Neural cell (in vitro differentiated cells): Measurements from ENCODE around the gene CTDNEP1. TPM values are rescaled to one million over a fixed set of nuclear protein-coding genes. Genes with fewer than 3 reads are reported as not detected.

Source experiments
- H2AFZ ChIP-seq: fragments of 200-600, 300-800 bp; sonication (generic), shearing (Covaris generic); 2 replicates; pipeline ENCODE4 v1.6.0; 2014; ENCODE audit warnings: low read depth, mild to moderate bottlenecking, antibody characterized with exemption, low read length, moderate library complexity
- H3F3A ChIP-seq: fragments of 200-600 bp; shearing (Covaris generic); 2 replicates; pipeline ENCODE4 v1.6.1; 2016; ENCODE audit warnings: mild to moderate bottlenecking, moderate library complexity, mixed read lengths, antibody characterized with exemption, low read length; ENCODE audit not compliant: insufficient read depth, poor library complexity, severe bottlenecking
- H3K27ac ChIP-seq: fragments of 200-600, 300-800 bp; sonication (generic), shearing (Covaris generic); 2 replicates; pipeline ENCODE4 v1.5.1; 2014; ENCODE audit warnings: mild to moderate bottlenecking, low read length, moderate library complexity
- H3K27me3 ChIP-seq: fragments of 300-800, 200-600 bp; sonication (generic), shearing (Covaris generic); 2 replicates; pipeline ENCODE4 v1.6.0; 2014; ENCODE audit warnings: mild to moderate bottlenecking, low read depth, low read length, moderate library complexity; ENCODE audit not compliant: insufficient read depth
- H3K36me3 ChIP-seq: fragments of 300-800, 200-600 bp; sonication (generic), shearing (Covaris generic); 2 replicates; pipeline ENCODE4 v1.5.1; 2014; ENCODE audit warnings: mild to moderate bottlenecking, antibody characterized with exemption, low read length, moderate library complexity; ENCODE audit not compliant: insufficient read depth
- H3K4me2 ChIP-seq: fragments of 300-800, 200-600 bp; sonication (generic), shearing (Covaris generic); 2 replicates; pipeline ENCODE4 v1.6.0; 2014; ENCODE audit warnings: mild to moderate bottlenecking, low read length
- H3K4me3 ChIP-seq: fragments of 300-800, 200-600 bp; sonication (generic), shearing (Covaris generic); 2 replicates; pipeline ENCODE4 v1.5.1; 2014; ENCODE audit warnings: mild to moderate bottlenecking, low read length, moderate library complexity
- H3K79me2 ChIP-seq: fragments of 200-600 bp; shearing (Covaris generic); replicated peaks from 2 replicates; pipeline ENCODE4 v1.6.0; 2014; ENCODE audit warnings: mild to moderate bottlenecking, low read length, moderate library complexity; ENCODE audit not compliant: insufficient read depth
- H3K9ac ChIP-seq: fragments of 300-800, 200-600 bp; sonication (generic), shearing (Covaris generic); 2 replicates; pipeline ENCODE4 v1.6.1; 2016; ENCODE audit warnings: mild to moderate bottlenecking, low read length, mixed read lengths
- H3K9me2 ChIP-seq: fragments of 200-600 bp; shearing (Covaris generic); 2 replicates; pipeline ENCODE4 v1.6.1; 2016; ENCODE audit warnings: mild to moderate bottlenecking, low read length, mixed read lengths; ENCODE audit not compliant: insufficient read depth
- H3K9me3 ChIP-seq: fragments of 200-600, 300-800 bp; sonication (generic), shearing (Covaris generic); 2 replicates; pipeline ENCODE4 v1.6.1; 2016; ENCODE audit warnings: mild to moderate bottlenecking, mixed run types, low read length, moderate library complexity, mixed read lengths
- H4K20me1 ChIP-seq: fragments of 200-600 bp; shearing (Covaris generic); 2 replicates; pipeline ENCODE4 v1.6.1; 2016; ENCODE audit warnings: mild to moderate bottlenecking, mixed run types; ENCODE audit not compliant: insufficient read depth
- EP300 ChIP-seq: fragments of 450-650 bp; conservative IDR thresholded peaks from 2 replicates; pipeline ENCODE4 v1.6.1; 2014; ENCODE audit warnings: antibody characterized with exemption, mild to moderate bottlenecking, moderate library complexity; ENCODE audit not compliant: poor library complexity, severe bottlenecking
- EZH2 ChIP-seq: fragments of 200-600, 300-800 bp; shearing (Covaris generic), sonication (generic); IDR thresholded peaks from 2 replicates; pipeline ENCODE4 v1.6.1; 2014; ENCODE audit warnings: antibody characterized with exemption, low read length, borderline replicate concordance, mild to moderate bottlenecking; ENCODE audit not compliant: insufficient read depth, poor library complexity, severe bottlenecking
- MXI1 ChIP-seq: fragments of 450-650 bp; conservative IDR thresholded peaks from 2 replicates; pipeline ENCODE4 v1.6.1; 2014; ENCODE audit warnings: antibody characterized with exemption, mild to moderate bottlenecking; ENCODE audit not compliant: poor library complexity, severe bottlenecking
- POLR2AphosphoS5 ChIP-seq: IDR thresholded peaks from 2 replicates; pipeline ENCODE4 v1.6.1; 2012
- RAD21 ChIP-seq: fragments of 450-650 bp; conservative IDR thresholded peaks from 2 replicates; pipeline ENCODE4 v1.6.1; 2014; ENCODE audit warnings: antibody characterized with exemption, mild to moderate bottlenecking, moderate library complexity
- REST ChIP-seq: IDR thresholded peaks from 2 replicates; pipeline ENCODE4 v1.6.1; 2012; ENCODE audit warnings: borderline replicate concordance
- SMC3 ChIP-seq: fragments of 450-650 bp; conservative IDR thresholded peaks from 2 replicates; pipeline ENCODE4 v1.6.1; 2014; ENCODE audit warnings: antibody characterized with exemption, mild to moderate bottlenecking, moderate library complexity; ENCODE audit not compliant: poor library complexity
- TAF1 ChIP-seq: IDR thresholded peaks from 2 replicates; pipeline ENCODE4 v1.6.1; 2012; ENCODE audit warnings: low read depth
- polyA plus RNA-seq: library from polyadenylated mRNA; depleted of rRNA; stranded (reverse); fragments of >200 nt; gene quantifications from 2 replicates; pipeline ENCODE4 v1.2.3, GENCODE V29; 2014
- TF ChIP-seq, protein P1 (sequence below): fragments of 450-650 bp; IDR thresholded peaks from 2 replicates; pipeline ENCODE4 v1.5.1; 2014; ENCODE audit warnings: antibody characterized with exemption, mild to moderate bottlenecking, moderate library complexity; ENCODE audit not compliant: poor library complexity, severe bottlenecking

Gene CTDNEP1
- polyA plus RNA-seq, 1 donor from 2014 or later = 39.4 TPM

DNA sequence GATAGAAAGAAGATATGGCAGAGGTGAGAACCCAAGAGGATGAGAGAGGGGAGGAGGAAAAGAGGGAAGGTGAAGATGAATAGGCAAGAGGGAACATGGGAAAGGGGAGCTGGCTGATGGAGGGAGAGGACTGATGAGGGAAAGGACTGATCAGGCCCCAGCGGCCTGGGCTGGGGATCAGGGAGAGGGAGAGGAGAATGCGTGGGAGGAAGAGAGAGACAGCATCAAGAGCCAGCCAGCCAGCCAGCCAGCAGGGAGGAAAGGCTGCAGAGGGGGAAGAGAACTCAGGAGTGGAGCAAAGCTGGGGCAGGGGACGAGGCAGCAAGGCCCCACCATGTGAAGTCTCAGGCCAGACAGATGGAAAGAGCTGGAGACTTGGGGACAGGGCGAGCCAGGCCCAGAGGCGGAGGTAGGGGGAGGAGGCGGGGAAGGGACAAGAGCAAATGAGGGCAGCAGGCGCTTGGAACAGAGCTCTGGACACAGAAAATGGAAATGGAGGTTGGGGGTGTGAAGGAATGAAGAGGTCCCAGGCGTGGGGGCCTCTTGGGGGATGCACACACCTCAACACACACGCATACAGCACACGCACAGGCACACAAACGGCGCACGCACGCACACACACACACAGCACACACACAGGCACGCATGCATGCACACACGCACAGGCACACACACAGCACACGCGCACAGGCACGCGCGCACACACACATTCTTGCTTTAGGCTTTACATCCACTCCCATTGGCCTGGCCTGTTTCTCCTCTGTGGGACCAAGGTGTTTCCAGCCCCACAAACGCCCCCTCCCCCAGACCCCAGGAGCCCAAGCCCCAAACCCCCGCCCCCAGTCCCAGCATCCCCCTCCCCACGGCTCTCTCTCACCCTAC lies 44.2 kb downstream of the CTDNEP1 start:
- Histone ChIP-seq H3K36me3 (no peaks in the 10 kb centered on the region), H2AFZ (no peak overlapping the region), H4K20me1 (no peaks in the 10 kb centered on the region), H3K27ac (peak overlapping the region; percentile 96), H3K79me2 (peaks cover 53% of the 10 kb centered on the region), H3K9me2 (no peaks in the 10 kb centered on the region), H3K9ac (peak overlapping the region; percentile 38), H3K27me3 (no peaks in the 10 kb centered on the region), H3K9me3 (no peaks in the 10 kb centered on the region), H3K4me2 (no peak overlapping the region), H3K4me3 (peak overlapping the region; percentile 13), H3F3A (no peaks in the 10 kb centered on the region)
- TF ChIP-seq EZH2 (no peak), TAF1 (no peak), RAD21 (no peak), SMC3 (no peak), EP300 (no peak), POLR2AphosphoS5 (no peak), REST (no peak), MXI1 (no peak)
- TF ChIP-seq, protein P1, sequence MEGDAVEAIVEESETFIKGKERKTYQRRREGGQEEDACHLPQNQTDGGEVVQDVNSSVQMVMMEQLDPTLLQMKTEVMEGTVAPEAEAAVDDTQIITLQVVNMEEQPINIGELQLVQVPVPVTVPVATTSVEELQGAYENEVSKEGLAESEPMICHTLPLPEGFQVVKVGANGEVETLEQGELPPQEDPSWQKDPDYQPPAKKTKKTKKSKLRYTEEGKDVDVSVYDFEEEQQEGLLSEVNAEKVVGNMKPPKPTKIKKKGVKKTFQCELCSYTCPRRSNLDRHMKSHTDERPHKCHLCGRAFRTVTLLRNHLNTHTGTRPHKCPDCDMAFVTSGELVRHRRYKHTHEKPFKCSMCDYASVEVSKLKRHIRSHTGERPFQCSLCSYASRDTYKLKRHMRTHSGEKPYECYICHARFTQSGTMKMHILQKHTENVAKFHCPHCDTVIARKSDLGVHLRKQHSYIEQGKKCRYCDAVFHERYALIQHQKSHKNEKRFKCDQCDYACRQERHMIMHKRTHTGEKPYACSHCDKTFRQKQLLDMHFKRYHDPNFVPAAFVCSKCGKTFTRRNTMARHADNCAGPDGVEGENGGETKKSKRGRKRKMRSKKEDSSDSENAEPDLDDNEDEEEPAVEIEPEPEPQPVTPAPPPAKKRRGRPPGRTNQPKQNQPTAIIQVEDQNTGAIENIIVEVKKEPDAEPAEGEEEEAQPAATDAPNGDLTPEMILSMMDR = no peak

- Histone ChIP-seq H3K9me2 (no peaks in the 10 kb centered on the region), H3K9me3 (no peaks in the 10 kb centered on the region), H3K36me3 (no peaks in the 10 kb centered on the region), H3K27ac (peak overlapping the region; percentile 96), H3K4me3 (peak overlapping the region; percentile 75), H3K9ac (peak overlapping the region; percentile 87), H2AFZ (peak overlapping the region; percentile 46), H3K79me2 (peaks cover 43% of the 10 kb centered on the region), H3K27me3 (no peaks in the 10 kb centered on the region), H4K20me1 (no peaks in the 10 kb centered on the region), H3F3A (no peaks in the 10 kb centered on the region), H3K4me2 (peak overlapping the region; percentile 95)
- TF ChIP-seq MXI1 (no peak), SMC3 (no peak), POLR2AphosphoS5 (no peak), RAD21 (no peak), TAF1 (no peak), REST (no peak), EZH2 (no peak), EP300 (no peak)
- TF ChIP-seq, protein P1 = no peak
These were observed 46.0 kb downstream of the CTDNEP1 start for GRCh38 chr17:7205561-7205960.
